ENCODE data around the gene POLL.
"Not testable (repeated sequence)": the region's sequence is repeated elsewhere in the genome, so short reads cannot be mapped to it uniquely, and the experiment has no call there.

POLL gene

GRCh38 chr10:101587725-101588653 lies at the start of gene POLL, which contains the start of gene DPCD:
POLL (minus strand) TSS chr10:101588257; CDS start chr10:101587360, 897 bp downstream.
DPCD (plus strand) TSS chr10:101588321; CDS start chr10:101588337, 16 bp downstream.
- Histone ChIP-seq H3K27ac (peak within 1 kb of the TSS in 20 of 21 experiments; percentile 34 to 88 (median 80)), H3K4me3 (peak within 1 kb of the TSS; percentile 74 to 99 (median 89))

DNA sequence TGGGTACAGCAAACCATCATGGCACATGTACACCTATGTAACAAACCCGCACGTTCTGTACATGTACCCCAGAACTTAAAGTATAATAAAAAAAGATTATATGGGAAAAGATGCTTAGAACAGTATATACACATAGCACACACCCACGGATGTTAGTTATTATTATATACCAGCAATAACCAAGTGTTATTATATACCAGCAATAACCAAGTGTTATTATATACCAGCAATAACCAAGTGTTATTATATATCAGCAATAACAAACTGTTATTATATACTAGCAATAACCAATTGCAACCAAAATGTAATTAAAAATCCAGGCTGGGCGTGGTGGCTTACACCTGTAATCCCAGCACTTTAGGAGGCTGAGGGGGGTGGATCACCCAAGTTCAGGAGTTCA lies 45.5 kb upstream of the POLL start:
- not testable (repeated sequence) for H3K27ac ChIP-seq, H3K4me3 ChIP-seq

DNA sequence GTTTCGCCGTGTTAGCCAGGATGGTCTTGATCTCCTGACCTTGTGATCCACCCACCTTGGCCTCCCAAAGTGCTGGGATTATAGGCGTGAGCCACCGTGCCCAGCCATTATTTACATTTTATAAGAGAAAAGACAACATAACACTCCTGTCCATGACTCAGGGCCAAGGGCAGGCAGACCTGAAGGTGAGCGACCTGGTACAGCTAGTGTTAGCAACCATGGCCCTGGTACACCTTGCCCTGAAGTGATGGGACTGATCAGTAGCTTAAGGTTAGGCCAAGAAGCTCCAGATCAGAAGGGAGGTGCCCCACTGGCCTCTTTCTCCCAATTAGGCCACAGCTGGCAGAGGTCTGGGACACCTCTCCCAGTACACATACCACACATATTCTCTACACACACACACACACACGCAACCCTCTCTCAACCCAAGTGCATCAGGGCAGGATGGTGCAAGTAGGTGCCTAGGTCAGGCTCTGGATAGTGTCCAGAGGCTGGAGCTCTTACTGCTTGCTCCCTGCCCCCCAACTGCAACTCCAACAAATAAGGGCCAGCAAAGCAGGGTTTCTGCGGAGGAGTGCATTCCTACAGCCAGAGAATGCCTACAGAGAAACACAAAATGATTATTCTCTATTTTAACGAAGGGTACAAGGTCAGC lies 43.9 kb upstream of the POLL start:
- Histone ChIP-seq H3K27ac (no peak overlapping the region), H3K4me3 (no peak overlapping the region)

GRCh38 chr10:101630633-101630920 lies 42.5 kb upstream of the POLL start:
- Histone ChIP-seq H3K4me3 (no peak overlapping the region), H3K27ac (no peak overlapping the region)

GRCh38 chr10:101629837-101630632 lies 42.0 kb upstream of the POLL start:
- no peak overlapping the region for H3K4me3 ChIP-seq
- no peak overlapping the region for H3K27ac ChIP-seq

- H3K4me3 ChIP-seq: no peak overlapping the region
- peak overlapping the region in 2 of 21 experiments; percentile 15 to 51 for H3K27ac ChIP-seq
These were observed 37.9 kb upstream of the POLL start for GRCh38 chr10:101625821-101626412.

DNA sequence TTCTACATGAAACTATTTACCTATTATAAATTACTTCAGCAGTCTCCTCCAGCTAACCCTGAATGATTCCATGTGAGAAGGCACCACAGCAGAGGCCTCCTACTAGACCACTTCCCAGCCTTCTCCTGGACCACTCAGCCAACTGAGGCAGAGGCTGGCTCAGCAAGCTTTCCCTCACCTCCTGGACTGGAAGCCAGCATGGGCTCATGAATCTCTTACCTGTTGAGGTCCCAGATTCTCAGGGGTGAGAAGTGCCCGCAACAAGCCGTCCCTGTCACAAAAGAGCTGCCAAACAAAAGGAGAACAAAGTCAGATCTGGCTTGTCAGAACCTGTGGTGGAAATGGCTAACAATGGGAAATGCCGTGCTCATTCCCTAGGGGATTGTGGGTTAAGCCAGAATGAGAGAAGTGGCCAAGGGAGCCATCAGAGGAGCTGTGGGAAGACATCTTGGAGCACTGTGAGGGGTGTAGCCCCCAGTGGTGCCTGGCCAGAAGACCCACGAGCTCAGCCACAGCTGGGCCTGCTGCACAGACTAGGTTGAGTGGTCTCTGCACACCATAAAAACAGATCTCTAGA lies 36.6 kb upstream of the POLL start:
- Histone ChIP-seq H3K27ac (peak overlapping the region in 7 of 21 experiments; percentile 12 to 51 (median 29)), H3K4me3 (no peak overlapping the region)

DNA sequence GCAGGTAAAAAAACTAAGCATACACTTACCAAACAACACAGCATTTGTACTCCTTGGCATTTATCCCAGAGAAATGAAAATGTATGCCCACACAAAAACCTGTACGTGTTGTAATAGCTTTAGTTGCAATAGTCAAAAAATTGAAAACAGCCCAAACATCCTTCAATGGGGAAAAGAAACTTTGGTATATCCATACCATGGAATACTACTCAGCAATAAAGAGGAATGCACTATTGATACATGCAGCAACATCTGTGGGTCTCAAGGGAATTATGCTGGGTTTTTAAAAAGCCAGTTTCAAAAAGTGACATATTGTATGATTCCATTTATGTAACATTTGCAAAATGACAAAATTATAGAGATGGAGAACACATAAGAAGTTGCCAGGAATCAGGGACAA lies 35.5 kb upstream of the POLL start:
- H3K27ac ChIP-seq: no peak overlapping the region
- no peak overlapping the region for H3K4me3 ChIP-seq

DNA sequence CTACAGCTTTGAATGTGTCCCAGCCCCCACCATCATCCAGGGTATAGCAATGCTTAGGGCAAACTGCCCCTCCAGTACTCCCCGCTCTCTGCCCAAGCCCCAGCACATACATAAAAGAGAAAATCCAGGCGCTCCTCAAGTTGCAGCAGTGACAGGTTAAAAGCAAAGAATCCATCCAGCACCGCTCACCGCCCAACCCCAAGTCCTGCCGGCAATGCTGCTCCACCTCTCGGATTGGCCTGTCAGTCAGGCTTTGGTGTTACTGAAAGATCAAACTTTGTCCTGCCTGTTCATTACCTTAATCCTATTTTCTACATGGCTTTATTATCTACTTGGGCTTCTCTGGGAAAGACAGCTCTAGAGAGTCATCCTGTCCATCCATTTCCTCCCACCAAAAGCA lies 31.9 kb upstream of the POLL start:
- Histone ChIP-seq H3K4me3 (no peak overlapping the region), H3K27ac (no peak overlapping the region)

GRCh38 chr10:101618871-101619270 lies 30.8 kb upstream of the POLL start:
- H3K27ac ChIP-seq: no peak overlapping the region
- H3K4me3 ChIP-seq: no peak overlapping the region

DNA sequence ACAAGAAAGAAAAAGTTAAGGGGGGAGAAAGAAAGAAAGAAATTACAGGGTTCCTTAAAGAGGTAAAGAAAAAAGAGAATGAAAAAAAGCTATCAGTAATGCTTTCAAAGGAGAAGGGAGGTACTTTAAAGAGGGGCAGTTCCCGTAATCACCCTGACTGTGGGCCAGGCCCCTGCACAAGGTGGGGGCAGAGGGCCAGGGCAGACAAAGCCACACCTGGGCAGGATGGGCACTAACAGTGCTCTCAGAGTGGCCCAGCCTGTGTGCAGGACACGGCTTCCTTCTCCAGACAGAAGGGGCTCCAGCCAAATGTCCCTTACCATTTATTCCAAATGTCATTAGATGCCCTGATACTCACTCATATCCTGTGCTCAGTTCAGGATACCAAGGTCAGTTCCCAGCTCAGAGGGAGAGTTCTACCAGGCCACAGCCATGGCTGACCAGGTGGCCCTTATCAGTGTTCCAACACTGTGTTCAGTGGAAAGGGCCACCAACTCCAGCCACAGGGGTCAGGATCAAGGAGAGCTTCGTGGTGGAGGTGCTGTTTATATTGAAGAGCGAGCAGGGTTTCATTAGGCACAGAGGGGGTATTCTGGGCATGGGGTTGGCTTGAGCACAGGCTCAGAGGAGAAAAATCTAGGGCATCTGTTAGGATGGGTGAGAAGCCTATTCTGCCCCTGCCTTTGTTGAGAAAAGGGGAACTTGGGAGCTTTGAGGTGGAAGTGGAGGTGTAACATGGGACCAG lies 29.9 kb upstream of the POLL start:
- Histone ChIP-seq H3K4me3 (no peak overlapping the region), H3K27ac (no peak overlapping the region)

DNA sequence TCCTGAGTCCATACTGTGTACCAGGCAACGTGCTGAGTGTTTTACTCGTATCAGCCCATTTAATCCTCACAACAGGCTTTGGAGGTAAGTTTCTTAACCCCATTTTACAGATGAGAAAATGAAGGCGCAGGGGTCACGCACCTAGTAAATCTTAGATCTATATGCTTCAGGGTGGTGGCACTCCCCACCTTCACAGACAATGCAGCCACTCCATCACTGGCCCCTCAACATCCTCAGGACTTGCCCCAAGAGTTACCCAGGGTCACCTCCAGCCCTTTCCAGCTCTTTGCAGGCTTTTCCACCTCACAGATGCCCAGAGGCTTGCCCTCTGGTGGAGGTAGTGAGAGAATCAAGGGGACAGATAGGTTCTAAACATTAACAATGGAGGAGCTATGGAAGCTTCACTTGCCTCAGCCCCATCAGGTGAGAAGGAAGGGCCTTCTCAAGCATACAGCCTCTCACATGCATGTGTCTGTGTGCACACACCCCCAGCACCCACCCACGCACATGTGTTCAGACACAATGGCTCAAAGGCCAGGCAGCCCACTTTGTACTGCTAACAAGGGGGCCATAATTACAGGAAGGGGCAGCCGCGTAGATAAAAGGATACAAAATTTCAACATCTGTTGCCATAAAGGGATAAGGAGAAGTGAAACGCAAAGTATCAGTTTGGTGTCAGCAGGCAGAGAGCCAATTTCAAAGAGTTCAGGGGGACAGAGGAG lies 29.2 kb upstream of the POLL start:
- peak overlapping the region in 1 of 21 experiments; percentile 7 for H3K27ac ChIP-seq

DNA sequence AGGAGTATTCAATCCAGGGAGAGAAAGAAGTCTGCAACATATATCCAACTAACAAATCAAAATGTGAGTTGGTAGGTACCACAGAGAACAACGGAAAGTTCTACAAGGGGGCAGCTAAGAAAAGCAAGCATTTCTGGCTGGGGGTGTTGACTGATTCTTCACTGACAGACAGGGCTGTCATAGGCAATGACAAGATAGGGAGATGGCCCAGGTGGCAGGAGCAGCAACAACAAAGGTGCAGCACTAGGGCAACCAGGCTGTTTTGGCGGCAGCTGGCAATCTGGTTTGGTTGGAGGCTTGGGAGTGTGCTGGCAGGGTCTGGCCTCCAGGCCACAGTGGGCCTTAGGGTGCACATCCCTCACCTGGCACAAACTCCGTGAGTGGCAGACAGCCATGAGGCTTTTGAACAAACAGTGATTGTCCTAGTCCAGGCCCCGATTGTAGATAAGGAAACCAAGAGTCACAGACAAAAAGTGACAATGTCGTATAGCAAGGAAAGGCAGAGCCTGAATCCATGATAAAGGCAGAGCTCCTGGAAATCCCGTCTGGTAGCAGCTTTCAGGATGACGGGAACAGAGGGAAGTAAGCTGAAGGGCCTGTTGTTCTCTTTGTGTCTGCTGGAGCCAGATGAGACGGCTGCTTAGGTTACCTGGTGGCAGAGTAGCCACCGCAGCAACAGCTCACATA lies 28.5 kb upstream of the POLL start:
- Histone ChIP-seq H3K27ac (peak overlapping the region in 1 of 21 experiments; percentile 24), H3K4me3 (no peak overlapping the region)

More for the DNA sequence above, 29.2 kb upstream of the POLL start:
- no peak overlapping the region for H3K4me3 ChIP-seq

DNA sequence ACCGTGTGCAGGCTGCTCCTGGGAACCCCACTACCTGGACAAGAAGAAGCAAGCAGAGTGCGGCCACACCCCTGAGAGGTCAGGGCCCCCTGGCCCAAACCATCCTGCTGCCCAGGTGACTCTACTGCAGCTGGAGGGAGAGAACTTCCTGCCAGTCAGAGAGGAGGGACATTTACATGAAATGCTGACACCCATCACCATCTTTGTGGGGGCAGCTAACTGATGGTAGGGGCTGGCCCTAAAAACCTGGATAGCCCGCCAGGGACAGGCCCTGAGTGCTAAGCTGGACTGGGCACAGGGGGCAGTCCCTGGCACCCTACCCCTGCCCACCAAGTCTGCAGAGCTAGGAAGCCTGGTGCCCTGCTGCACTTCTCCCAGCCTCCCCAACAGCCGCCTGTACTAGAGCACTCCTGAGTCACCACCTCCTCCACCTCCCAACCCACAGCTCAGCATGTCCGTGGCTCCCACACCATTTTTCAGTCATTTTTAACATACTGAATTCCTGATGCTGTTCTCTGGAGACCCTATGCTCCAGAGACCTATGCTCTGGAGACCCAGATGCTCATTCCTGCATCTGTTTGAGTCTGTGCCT lies 27.6 kb upstream of the POLL start:
- Histone ChIP-seq H3K4me3 (no peak overlapping the region), H3K27ac (no peak overlapping the region)

- Histone ChIP-seq H3K4me3 (no peak overlapping the region), H3K27ac (no peak overlapping the region)
These were observed 26.8 kb upstream of the POLL start for GRCh38 chr10:101614663-101615524.

GRCh38 chr10:101613646-101614045 lies 25.6 kb upstream of the POLL start:
- Histone ChIP-seq H3K27ac (peak overlapping the region in 1 of 21 experiments; percentile 37), H3K4me3 (no peak overlapping the region)
